CD4-positive, alpha-beta T cell treated with Interleukin-17A for 4 hours (primary cell): Measurements from ENCODE around the gene DIO3.
"Not testable (repeated sequence)": the region's sequence is repeated elsewhere in the genome, so short reads cannot be mapped to it uniquely, and the experiment has no call there.

Experiments used
- DNase-seq: peaks from one replicate; pipeline ENCODE4 v3.0.0-alpha.2; 2020; ENCODE audit warnings: mixed read lengths

Gene DIO3

DNA sequence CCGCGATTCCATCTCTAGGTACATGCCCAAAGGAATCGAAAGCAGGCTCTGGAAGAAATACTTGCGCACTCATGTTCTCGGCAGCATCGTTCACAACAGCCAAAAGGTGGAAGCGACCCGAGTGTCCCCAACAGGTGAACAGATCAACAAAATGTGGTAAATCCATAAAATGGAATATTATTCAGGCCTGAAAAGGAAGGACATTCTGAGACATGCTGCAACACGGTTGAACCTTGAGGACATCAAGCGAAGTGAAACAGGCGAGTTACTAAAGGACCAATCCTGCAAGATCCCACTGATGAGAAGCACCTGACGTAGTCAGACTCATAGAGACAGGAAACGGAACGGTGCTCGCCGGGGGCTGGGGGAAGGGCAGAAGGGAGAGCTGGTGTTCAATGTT, 17.5 kb upstream of the DIO3 start:
- no peak for DNase-seq

DNA sequence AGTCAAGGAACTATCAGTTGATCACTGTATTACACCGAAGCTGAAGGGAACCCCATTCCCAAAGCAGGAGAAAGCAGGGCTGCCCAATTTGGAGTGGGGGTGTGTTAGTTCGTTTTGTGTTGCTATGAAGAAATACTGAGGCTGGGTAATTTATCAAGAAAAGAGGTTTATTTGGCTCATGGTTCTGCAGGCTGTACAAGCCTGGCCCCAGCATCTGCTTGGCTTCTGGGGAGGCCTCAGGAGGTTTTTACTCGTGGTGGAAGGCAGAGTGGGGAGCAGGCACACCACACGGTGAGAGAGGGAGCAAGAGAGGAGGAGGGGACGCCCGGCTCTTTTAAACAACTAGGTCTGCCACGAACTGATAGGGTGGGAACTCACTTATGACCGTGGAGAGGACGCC, 16.7 kb upstream of the DIO3 start:
- no peak for DNase-seq

- DNase-seq, result no peak
Observed at GRCh38 chr14:101546706-101547105, 14.6 kb upstream of the DIO3 start.

- DNase-seq, result no peak
Observed at GRCh38 chr14:101547107-101547738, 14.1 kb upstream of the DIO3 start.

DNA sequence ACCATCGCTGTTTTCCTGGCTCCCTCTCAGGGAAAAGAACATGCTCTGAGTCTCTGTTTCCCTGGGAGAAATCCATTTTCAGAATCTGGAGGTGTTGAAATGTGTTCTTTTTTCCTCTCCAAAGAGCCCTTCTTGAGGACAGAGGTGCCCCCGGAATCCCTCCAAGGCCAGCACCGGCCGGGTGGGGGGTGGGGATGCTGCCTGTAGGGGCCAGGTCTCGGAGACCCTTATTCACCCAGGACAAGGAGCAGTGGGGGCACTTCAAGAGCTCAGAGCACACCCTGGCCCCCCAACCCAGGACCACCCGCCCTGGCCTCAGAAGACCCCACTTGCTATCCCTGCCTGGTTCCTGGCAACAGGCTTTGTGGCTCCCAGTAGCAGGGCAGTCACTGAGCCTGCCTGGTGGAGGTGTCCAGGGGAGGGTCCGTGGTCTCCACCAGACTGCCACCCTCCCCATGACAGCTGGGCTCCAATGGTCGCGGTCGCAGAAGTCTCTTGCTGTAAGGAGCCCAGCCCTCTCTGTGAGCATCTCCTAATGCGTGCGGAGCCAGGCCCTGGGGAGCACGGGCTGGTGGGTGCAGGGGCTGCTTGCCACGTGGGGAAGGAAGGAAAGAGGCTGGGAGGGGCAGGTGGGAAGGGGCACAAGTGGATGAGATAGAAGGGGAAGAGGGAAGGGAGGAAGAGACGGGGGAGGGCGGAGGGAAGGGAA, 13.2 kb upstream of the DIO3 start:
- no peak for DNase-seq

- no peak for DNase-seq
Observed at GRCh38 chr14:101548710-101549109, 12.6 kb upstream of the DIO3 start.

- no peak for DNase-seq
Observed at GRCh38 chr14:101549154-101549553, 12.1 kb upstream of the DIO3 start.

DNA sequence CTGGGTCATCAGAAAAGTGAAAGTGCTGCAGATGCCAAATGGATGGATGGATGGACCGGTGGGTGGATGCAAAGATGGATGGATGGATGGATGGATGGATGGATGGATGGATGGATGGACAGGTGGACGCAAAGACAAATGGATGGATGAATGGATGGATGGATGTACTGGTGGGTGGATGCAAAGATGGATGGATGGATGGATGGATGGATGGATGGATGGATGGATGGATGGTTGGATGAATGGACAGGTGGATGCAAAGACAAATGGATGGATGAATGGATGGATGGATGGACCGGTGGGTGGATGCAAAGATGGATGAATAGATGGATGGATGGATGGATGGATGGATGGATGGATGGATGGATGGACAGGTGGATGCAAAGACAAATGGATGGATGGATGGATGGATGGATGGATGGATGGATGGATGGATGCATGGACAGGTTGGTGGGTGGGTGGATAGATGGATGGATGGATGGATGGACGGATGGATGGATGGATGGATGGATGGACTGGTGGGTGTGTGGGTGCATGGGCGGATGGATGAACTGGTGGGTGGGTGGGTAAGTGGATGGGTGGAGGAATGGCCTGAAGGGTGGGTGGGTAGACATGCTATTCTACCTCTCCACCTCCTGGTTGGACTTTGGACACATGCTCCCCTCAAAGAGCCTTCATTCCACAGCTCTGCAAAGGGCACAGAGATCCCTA, 10.9 kb upstream of the DIO3 start:
- not testable (repeated sequence) for DNase-seq

DNA sequence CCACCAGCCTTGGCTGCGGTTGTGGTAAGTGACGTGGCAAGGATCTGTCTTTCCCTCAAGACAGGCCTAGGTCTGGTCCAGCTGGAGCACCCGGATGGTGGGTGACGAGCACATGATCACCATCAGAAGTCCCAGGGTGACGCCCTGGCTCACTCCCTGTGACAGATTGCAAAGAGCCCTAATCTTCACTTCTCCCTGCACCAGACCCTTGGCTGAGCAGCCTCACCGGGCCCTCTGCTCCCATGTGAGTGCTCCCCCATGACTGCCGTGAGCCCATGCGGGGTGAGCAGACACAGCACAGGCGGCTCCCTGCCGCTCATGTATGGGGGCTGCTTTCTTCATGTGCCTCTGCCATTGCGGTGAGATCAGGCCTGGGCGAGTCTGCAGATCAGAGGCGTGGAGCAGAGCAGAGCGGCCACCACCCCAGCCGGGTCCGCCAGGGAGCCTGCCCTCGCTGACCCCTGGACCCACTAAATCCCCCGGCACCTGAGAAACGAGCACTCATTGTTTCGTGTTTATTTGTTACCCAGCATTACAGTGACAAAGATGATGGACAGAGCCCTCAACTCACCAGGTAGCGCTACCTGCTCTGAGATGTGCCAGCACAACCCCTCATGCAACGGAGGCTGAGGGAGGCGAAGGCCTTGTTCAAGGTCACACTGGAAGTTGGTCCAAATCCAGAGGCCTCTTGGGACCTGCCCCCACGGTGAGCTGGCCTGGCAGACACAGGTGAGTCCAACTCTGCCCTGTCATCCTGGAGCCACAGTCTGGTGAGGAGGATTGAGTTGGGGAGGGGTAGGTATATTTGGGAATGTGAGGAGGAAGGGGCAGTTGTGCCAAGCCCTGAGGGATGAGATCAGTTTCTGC, 9.3 kb upstream of the DIO3 start:
- no peak for DNase-seq

DNA sequence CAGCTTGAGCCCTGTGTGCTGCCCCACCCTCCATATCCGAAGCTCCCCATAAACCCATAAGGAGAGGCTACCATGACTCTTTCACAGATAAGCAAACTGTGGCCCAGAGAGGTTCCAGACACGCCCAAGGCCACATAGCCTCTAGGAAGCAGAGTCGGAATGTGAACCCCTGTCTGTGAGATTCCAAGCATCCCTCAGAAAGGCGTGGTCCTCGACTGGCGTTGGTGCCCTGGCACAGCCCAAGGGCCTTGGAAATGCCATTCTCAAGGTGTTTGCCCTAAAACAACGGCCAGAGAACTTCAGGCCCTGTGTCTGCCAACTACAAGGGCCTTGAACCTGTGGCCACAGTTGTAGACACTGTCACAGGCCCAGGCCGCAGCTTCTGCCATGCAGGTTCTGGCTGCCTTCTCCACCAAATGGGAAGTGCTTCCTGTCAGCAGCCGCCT, 8.5 kb upstream of the DIO3 start:
- no peak for DNase-seq

- DNase-seq, result no peak
Observed at GRCh38 chr14:101553393-101553792, 7.9 kb upstream of the DIO3 start.

DNA sequence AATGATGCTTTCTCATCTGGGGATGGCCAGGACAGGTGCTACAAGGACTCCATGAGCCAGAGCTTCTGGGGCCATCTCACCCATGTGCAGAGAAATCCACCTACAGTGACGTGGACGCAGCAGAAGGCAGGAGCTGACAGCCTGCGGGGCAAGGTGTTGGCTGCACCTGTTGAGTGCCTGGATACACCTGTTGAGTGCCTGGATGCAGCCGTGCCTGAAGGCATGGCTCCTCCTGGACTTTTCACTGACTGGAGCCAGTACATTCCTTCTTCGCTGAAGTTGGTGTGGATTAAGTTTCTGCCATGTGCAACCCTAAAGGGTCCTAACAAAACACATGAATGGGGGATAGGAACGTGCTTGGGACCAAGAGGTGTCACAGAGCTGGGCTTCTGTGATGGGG, 7.4 kb upstream of the DIO3 start:
- DNase-seq, result no peak

DNA sequence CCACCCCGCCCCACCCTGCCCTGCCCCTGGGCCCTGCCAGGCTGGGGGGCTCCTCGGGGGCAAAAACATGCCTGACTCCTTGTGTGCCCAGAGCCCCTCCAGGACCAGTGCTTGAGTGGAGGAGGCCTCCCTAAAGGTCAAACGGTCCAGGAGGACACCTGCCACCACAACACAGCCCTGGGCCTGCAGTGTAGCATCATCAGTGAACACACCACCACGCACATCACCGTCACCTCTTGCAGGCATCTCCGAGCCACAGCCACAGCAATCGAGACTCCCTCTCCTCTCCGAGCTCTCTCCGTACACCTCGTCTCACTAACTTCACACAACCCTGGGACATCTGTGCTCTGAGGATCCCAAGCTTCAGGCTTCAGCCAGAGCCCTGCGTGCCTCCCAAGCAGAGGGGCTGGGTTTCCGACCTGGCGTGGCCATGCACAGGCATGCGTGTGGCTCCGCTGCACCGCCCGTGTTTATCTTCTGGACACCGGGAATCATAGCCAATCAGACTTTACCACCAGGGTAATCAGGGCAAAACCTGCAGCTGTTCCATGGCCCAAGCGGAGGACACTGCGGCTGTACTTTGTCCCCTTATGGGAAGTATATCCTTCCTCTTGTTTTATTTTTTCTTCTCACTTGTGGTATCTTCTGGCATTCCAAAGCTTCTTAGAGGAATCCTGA, 6.2 kb upstream of the DIO3 start:
- DNase-seq, result no peak

GRCh38 chr14:101555669-101556043, 5.6 kb upstream of the DIO3 start:
- not testable (repeated sequence) for DNase-seq

DNA sequence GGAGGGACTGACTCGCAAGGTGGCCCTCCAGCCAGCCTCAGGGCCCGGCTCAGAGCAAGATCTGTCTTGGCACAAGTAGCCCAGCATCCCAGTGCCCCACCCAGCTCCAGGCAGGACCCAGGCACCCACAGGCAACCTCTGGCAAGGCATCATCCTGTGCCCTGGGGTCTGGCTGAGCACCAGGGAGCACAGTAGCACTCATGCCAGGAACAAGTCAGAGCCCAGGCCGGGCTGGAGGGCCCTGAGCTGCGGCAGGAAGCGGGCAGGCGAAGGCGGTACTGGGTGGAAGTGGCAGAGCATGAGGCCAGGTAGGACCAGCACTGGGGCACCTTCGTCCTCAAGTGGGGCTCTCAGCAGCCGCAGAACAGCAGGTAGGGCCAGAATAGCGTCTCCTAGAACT, 5.2 kb upstream of the DIO3 start:
- no peak for DNase-seq

- DNase-seq, result no peak
Observed at GRCh38 chr14:101556566-101557320, 4.6 kb upstream of the DIO3 start.

GRCh38 chr14:101557321-101557695, 4.0 kb upstream of the DIO3 start:
- no peak for DNase-seq

DNA sequence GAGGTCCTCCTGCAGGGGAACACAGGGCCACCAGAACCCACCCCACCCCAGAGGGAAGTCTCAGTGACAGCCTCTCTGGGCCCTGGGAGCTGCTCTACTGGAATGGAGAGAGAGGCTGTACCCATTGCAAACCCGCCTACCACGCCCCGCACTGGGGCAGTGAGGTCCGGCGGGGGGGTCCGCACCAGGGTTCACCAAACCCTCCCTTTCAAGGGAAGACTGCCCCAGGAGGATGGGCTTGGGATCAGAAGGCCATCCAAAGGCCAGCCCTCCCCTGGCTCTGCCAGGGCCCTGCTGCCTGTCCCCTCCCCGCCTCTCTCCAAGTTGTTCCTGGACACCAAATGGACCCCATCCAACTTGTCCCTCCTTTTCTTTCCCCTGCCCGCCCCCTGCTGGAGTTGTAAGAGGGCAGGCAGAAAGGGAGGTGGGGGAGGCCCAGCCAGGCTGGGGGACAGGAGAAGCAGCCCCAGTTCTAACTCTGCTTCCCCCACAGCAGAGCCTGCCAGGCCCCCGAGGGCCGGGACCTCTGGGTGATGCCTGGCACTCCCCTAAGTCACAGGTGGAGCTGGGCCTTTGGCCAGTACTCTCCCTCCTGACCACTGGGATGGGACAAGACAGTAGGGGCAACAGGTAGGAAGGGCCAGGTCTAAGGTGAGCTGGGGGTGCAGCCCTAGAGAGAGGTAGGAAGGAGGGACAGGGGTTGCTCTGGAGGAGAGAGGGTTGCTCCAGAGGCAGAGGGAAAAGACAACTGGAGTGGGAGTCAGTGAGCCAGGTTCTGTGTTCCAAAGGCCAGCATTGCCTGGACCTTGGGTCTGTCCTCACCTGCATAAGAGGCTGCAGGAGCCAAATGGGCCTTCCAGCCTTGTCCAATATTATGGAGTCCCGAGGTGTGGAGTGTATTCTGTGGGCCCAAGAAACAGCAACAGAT, 3.2 kb upstream of the DIO3 start:
- no peak for DNase-seq

DNA sequence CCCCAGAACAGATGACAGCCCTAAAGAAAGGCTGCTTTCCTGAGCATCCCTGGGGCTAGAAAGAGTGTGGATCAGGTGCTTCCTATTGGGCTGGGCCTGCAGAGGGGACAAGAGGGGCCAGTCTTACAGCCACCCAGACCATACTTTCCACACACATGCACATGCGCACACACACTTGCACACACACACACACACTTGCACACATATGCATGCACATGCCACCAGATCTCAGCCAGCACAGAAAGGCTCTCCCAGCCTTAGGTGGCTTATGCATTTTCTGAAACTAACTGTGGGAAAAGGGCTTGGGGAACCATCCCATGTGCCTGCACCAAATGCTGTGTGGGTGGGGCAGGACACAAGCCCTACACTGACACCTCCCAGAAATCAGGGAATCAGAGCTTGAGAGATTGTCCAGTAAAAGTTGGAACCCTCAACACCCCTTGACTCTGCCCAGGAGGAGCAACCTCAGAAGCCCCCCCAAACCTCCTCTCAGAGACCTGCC, 2.5 kb upstream of the DIO3 start:
- DNase-seq, result no peak

DNA sequence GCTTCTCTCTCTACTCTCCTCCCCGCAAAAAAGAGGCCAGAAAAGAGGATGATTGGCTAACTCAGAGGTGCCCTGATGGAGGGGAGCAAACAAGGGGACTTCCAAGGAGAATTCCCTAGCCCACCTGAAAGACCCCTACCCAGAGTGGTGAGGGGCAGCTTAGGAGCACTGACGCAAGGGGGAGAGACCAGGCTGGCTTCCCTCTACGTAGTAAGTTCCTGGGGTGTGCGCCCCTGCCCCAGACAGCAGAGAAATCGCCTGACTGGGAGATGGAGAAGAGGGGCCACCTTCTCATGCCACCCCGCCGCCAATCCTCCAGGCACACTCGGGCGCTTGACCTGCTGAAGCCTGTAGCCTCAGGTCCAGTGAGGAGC, 2.1 kb upstream of the DIO3 start:
- DNase-seq, result no peak
